Measurements from ENCODE around the gene RRP12.

GRCh38 chr10:97450828-97451227 is 49.7 kb upstream of the RRP12 start:
- TF ChIP-seq SP1 (IDR thresholded peaks at IDR 0.05) (no peak), PKNOX1 (IDR thresholded peaks at IDR 0.05) (no peak), FOXK2 (IDR thresholded peaks at IDR 0.05) (no peak), FOXM1 (IDR thresholded peaks at IDR 0.05; ENCODE audit: borderline replicate concordance) (no peak), BHLHE40 (IDR thresholded peaks at IDR 0.05; ENCODE audit: borderline replicate concordance) (no peak)
